Smooth muscle cell of the brain vasculature (primary cell): ENCODE results near the gene SIAH2.
"Not testable (repeated sequence)": the region's sequence is repeated elsewhere in the genome, so short reads cannot be mapped to it uniquely, and the experiment has no call there.

Source experiments
- DNase-seq: peaks from one replicate; pipeline ENCODE4 v3.0.0-alpha.2; 2012; ENCODE audit warnings: low read depth, low spot score

SIAH2 gene, protein sequence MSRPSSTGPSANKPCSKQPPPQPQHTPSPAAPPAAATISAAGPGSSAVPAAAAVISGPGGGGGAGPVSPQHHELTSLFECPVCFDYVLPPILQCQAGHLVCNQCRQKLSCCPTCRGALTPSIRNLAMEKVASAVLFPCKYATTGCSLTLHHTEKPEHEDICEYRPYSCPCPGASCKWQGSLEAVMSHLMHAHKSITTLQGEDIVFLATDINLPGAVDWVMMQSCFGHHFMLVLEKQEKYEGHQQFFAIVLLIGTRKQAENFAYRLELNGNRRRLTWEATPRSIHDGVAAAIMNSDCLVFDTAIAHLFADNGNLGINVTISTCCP

DNA sequence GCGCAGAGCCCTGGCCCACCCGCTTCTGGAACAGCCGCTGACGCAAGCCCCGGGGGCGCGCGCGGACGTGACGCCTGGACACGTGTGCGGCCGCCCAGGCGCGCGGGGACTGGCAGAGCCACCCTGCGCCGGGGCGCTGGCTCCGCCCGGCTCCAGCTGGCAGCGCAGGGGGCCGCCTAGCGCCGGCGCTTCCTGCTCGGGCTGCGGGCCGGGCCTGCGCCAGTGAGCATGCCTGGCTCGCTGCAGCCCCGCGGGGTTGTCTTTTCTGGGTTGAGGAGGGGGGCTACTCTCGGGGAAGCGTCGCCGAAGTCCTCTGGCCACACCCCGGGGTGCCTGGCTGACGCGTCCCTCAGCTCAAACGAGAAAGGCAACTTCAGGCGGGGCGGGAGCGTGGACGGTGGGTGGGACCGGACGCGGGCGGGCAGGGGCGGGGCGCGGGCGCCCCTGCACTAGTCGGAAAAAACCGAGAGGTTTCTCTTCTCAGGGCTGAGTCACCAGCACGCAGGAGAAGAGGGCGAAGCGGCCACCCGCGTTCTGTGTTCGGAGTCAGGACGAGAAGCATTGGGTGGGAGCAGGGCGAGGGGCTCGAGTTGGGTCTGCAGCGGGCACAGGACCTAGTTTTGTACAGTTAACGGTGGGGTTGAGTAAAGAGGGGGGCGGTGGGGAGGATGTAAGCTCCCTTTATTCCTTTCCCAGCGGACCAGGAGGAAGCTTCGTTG lies at the start of gene SIAH2:
SIAH2 (minus strand) TSS at position 48 of the 719 bp plus-strand sequence. CDS start 320 bp downstream, outside the sequence.
- DNase-seq: peak; percentile 80

DNA sequence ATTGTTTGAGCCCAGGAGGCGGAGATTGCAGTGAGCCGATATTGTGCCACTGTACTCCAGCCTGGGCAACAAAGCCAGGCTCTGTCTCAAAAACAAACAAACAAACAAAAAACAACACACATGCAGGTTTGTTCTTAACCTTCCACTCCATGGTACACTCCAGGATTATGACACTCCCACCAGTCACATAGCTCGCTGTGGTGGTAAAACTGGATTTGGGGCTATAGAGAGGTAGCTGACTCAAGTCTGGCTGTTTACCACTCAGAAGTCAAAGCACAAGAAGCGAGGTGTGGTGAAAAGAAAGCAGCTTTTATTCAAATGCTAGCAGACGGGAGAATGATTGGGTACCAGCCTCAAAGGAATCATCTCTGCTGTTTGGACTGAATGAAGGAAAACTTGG lies 49.0 kb upstream of the SIAH2 start:
- DNase-seq: no peak

DNA sequence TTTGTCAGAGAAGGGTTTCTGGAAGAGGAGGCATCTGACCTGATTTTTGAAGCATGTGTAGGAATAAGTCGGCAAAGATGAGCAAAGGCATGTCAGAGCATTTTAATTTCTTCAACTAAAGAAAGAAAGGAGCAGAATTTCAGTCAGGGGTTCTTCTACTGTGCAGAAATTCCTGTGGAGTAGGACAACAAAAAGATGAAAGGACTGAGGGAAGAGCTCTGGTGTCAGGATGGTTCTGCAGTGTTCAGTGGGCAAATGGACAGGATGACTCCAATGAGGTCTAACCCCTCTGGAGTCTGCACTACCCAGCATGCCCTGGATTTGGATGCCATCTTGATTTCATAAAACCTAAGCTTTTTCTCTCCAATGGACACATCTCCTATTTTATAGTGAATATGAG lies 47.7 kb upstream of the SIAH2 start:
- DNase-seq: no peak

DNA sequence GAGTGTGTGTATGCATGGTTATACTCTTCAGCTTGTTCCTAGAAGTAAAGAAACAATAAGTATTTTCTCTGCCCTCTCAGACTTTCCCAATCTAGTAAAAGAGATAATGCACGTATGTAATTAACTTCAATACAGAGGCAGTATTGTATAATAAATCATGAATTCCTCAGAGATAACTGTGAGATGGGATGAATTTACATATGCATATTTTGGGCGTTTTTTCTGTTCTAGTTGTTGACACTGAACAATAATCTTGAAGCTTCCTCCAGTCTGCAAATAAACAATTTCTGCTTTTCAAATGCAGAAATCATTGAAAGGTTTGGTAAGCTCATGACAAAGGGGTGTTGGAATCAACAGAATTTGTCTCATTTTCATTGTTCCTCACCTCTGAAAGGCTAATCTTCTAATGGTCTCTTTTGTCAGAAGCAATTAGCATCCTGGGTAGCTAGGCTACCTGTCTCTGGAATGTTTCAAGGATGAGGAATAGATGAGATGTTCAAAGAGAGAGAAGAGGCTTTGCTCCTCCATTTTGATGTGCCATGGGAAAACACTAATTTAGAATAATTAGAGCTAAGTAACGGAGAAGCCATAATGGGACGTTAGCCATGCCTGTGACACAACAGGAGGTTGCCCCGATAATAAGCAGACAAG lies 43.3 kb upstream of the SIAH2 start:
- no peak for DNase-seq

DNA sequence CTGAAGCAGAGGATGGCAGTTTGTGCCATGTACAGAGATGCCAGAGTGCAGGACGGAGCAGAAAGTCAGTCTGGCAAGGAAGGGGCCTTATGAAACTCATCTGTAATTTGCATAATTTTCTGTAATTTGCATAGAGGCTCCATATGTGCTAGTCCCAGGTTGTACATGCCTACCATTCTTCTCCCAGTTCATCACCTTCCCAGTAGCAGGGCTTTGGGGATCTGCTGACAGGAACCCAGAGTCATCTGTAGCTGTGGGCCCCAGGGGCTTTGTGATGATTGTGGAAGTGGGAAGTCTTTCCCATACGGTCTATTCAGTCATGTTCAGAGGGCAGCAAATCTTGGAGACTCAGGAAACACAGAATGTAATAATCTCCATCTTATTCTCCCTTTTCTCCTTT lies 42.4 kb upstream of the SIAH2 start:
- DNase-seq: no peak

DNA sequence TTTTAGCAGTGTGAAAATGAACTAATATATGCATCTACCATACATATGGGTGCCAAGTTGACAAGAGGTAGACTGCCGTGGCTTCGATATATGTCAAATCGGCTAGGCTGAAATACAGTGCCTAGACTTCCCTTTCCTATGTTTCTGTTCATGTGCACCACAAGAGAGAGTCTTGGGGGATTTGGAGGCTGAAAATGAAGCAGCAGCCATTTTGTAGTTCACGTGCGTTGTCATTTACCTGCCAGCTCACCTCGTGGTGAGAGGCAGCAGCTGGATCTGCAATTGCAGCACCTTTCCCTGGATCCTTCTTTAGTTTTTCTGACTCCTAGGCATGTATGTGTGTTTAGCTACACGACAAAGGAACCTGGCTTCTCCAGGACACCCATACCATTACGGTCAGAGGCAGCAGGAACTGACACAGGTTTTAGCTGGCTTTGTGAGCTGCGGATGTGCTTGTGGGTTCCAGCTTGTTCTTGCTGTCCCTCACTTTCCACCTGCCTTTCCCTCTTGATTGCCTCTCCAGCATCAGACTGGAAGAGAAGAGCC lies 40.5 kb upstream of the SIAH2 start:
- DNase-seq: no peak

DNA sequence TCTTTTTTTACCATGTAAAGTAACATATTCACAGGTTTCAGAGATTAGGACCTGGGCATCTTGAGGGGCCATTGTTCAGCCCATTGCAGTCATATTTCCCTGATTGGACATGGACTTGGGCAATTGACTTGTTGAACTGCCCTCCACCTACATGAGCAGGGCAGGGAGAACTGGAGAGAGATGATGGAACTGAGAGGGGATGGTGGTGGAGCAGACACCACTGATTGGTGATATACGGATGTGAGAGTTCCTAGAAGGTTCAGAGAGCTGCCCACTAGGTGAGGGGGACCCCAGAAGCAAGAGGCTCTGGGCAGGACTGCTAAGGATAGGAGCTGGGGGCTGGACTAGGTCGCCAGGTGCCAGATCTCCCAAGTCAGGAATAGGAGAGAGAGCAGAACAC lies 37.8 kb upstream of the SIAH2 start:
- no peak for DNase-seq

DNA sequence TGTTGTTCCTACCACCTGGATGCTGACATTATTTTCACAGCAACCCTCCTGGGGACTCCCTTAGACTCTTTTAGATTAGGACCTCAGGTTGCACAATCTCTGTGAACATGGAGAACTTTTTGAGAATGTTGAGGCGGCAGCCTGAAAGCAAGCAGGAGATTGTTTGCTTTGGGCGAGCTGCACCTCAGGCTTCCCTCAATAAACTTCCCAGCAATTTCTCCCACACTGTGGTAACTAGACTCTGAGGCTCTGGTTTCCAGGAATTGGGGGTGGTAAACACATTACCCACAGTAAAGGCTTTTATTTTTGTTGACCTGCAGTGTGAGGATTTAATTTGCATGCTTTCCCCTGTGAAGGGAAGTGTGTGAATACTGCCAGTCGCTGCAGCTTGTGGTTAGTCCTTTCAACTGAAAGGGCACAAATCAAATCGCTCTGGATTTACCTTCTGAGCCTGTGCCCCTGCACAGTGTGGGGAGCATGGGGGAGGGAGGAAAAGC lies 35.2 kb upstream of the SIAH2 start:
- DNase-seq: peak; percentile 76

DNA sequence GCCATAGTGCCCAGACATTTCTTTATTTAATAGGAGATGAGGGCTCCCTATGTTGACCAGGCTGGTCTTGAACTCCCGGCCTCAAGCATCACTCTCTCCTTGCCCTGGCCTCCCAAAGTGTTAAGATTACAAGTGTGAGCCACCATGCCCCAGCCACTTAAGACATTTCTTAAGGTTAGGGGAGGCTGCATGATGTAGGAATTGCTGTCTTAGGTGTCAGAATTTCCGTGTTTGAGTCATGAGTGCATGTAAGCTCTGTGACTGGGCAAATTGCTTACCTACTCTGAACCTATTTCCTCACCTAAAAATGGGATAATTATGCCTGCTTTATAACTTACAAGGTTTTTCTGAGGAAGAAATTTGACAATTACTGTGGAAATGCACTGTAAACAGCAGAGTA lies 34.2 kb upstream of the SIAH2 start:
- DNase-seq: no peak

DNA sequence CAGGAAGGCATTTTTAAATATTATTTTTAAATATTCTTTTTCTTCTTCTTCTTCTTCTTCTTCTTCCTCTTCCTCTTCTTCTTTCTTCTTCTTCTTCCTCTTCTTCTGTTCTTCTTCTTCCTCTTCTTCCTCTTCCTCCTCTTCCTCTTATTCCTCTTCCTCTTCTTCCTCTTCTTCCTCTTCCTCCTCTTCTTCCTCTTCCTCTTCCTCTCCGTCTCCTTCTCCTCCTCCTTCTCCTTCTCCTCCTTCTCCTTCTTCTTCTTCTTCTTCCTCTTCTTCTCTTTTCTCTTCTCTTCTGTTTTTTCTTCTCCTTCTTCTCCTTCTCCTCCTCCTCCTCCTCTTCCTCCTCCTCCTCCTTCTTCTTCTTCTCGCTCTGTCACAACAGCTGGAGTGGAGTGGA lies 33.6 kb upstream of the SIAH2 start:
- not testable (repeated sequence) for DNase-seq

DNA sequence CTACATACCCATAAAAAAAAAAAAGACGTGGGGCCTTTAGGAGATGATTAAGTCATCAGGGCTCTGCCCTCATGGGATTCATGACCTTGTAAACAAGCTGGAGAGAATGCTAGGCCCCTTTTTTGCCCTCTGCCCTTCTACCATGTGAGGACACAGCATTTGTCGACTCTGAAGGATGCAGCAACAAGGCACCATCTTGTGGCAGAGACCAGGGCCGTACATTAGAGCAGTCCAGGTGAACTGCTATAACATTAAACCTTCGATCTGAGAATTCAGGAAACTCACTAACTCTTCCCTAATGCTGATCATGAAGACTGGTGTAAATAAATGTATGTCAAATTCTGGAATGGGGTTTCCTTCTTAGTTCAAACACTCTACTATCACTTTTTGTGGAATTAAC lies 30.7 kb upstream of the SIAH2 start:
- DNase-seq: no peak

DNA sequence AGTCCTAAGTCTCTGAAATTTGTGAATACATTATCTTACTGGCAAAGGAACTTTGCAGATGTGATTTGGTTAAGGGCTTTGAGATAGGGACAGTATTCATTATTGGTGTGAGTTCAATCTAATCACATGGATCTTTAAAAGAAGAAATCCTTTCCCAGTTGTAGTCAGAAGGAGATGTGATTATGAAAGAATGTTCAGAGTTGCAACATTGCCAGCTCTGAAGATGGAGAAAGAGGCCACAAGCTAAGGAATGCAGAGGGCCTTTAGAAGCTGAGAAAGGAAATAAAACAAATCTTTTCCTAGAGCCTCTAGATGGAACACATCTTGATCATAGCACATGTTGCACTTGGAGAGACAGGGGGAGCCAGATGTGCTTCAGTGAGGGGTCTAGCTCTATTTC lies 27.7 kb upstream of the SIAH2 start:
- no peak for DNase-seq

DNA sequence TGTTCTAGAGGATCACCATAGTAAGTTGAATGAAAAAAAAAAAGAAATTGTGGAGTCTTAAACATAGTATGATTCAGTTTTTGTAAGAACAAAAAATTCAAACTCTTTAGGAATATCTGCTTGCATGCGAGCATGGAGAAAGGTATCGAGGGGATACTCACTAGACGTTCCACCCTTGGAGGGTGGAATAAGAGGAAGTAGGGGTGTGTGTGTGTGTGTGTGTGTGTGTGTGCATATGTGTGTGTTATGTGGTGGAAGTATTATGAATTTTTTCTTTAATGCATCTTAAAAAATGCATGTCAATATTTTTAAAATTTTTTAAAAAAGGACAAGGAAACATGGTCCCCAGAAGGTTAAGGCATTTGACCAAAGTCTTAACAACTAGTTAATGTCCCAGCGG lies 26.5 kb upstream of the SIAH2 start:
- no peak for DNase-seq

DNA sequence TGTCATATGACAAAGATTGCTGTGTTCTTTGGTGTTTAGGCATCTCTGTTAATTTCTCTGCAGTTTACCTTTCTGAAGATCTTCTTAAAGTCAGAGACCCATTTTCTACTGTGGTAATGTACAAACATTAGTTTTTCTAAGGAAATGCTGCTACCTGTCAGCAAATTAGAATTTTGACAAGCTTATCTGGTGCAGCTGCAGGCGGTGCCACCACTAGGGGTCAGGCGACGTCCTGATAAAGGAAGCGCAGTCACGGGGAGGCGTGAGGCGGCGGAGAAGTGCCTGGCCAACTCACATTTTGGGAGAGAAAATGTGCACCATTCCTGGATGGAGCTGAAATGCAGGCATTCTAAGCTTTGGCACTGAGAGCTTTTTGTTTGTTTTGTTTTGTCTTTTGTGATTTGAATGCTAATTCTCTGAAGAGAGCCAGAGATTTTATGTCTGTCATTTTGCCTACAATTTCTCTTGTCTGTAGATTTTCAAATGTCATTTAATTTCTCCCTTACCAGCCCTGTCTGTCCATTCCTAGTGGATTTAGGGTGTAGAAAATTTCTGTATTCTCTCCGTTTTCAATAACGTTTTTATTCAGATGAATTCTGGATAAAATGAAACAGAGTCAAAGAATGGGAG lies 24.9 kb upstream of the SIAH2 start:
- peak; percentile 55 for DNase-seq

DNA sequence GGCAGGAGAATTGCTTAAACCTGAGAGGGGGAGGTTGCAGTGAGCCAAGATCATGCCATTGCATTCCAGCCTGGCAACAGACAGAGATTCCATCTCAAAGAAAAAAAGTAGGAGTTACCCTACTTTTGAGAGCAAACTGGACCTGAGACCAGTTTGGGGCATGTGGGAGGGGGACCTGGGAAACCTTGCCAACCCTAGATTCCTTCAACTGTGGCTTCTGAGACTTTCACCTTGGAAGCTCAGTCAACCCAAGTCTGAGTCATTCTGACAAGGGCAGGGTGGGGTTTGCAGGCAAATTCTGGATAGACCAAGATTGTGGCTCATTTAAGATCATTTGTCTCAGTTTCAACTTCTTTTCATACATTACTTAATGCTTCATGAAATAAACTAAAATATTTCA lies 23.8 kb upstream of the SIAH2 start:
- no peak for DNase-seq

DNA sequence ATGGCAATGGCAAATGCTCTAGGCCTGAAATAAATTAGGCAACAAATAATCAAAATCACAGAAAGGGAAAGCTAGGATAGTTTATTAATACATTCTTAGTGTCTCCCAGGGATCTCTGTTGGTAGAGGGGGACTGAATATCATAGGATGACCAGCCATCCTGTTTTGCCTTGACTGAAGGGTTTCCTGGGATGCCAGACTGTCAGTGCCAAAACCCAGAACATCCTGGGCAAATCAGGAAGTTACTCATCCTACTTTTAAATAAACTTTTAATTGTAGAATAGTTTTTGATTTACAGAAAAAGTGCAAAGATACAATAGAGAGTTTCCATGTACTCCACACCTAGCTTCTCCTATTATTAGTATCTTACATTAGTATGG lies 21.8 kb upstream of the SIAH2 start:
- no peak for DNase-seq

DNA sequence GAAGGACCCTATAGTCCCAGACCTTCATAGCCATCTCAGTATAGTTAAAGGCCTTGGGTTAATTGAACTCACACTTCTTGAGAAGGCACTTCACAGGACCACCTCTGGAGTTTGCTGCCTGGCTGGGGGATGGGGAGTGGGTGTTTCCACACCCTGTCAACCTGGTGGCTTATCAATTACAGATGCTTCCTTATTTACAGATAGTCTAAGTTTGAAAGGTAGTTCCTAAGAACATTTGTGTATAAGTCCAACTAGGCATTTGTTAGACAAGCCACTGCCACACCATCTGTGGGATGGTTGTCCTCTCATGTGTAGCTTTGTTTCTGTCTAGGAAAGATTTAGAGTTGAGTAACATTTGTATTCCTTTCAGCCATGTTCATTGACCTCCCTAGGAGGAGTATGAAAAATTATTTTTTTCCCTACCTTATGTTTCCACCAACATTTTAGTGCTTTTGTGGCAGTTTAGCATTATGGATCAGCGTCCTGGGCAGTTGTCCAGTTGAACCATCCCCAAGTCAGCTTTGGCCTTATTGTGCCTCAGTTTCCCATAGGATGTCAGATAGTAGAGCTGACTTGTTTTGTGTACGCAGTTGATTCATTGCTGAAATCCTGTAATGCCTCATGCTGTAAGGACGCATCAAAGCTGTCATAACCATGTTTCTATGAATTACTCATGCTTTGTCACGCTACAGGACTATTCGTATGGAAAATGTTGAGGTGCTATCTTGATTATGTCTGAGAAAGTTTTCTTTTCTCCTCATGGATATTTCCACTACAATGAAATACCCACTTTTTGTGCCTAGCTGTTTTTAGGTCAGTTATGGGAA lies 21.2 kb upstream of the SIAH2 start:
- no peak for DNase-seq

DNA sequence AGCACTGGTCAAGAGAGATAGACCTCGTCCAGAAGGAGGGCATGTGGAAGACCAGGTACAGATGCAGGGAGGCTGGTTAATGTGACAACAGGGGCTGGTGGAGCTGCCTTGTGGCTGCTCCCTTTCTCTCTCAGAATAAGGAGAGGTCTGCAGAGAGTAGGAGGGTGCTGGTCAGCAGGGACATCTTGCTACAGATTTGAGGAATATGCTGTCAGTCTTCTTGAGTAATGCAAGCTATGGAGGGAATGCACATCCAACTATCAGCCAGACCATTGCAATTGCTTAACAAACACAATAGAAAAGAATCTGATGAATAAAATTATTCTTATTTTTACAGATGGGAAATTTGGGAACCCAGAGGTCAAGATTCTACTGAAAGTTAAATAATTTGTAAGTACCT lies 20.3 kb upstream of the SIAH2 start:
- no peak for DNase-seq

DNA sequence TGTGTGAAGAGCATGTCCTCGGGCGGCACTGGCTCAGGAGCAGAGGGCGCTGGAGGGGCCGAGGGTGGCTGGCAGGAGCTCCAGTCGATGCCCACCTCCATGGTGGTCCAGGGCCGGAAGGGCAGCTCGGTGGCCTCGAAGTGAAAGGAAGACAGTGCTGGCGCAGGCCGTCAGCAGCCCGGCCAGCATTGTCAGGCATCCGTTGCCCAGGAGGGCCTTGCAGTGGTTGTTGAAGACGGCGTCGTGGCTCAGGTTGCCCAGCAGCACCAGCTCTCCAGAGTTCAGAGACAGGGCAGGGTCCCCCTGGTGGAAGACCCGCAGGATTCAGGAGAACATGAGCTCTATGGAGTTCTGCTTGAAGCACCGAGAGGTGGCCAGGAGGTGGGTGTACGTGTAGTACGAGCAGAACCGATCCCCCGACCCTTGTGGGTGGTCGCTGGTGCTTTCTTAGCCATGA lies 16.5 kb upstream of the SIAH2 start:
- no peak for DNase-seq

DNA sequence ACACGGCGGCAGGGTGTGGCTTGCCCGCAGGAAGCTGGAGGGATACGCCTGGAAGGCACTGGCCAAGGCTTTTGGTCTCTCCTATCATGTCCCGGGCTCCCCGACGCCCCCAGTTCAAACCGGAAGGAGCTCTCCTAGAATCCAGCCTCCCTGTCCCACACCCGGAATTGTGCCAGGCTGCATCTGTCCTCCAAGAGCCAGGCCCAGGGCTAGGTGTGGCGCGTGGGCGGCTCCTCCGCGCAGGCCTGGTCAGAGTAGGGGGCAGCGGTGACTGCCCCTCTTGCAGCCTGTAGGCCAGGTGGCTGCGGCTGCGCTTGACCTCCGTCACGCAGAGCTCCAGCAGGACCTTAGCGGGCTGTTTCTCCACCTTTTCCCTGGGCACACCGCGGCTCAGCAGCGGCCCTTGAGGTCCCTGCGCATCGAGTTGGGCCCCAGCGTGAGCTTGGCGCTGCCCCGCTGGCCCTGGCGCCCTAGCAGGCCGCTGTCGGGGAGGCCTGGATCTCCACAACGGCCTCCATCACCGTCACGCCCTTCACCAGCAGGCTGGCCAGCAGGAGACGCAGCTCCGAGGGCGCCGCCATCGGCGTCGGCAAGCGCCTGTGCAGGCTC lies 15.9 kb upstream of the SIAH2 start:
- no peak for DNase-seq
